ENCODE data around the gene ABLIM2.

DNA sequence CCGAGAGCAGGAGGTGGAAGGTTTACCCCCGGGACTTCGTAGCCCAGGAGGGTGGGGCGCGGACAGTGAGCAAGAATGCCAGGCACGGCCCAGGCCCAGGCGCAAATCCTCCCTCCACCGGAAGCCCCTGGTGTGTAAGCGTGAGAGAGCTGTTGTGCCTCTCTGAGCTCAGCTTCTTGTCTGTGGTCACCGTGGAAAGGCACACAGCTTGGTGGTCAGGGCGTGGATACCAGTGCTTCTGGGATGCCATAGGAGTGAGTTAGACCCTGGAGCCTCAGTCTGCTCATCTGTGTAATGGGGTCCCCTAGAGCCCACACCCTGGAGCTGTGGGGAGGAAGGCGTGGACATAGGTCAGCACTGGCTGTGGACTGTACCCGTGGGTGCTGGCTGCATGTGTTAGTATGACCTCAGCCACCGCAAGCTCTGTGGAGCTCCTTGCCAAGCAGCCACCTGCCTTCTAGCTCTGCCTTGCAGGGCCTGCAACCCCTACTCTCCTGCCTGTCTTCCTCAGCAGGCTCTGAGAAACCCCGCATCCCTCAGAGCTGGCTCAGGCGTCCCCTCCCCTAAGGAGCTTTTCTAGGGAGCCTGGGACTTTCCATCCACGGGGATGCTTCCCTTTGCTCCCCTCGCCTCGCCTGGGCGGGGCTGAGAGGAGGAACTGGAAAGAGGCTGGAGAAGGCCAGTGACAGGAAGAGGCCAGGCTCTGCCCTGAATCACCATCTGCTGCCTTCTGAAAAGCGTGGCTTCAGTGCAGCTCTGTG is 190.9 kb downstream of the ABLIM2 start:
- no peak for TF ChIP-seq POLR2A (IDR thresholded peaks at IDR 0.05)
- TF ChIP-seq, protein P1, sequence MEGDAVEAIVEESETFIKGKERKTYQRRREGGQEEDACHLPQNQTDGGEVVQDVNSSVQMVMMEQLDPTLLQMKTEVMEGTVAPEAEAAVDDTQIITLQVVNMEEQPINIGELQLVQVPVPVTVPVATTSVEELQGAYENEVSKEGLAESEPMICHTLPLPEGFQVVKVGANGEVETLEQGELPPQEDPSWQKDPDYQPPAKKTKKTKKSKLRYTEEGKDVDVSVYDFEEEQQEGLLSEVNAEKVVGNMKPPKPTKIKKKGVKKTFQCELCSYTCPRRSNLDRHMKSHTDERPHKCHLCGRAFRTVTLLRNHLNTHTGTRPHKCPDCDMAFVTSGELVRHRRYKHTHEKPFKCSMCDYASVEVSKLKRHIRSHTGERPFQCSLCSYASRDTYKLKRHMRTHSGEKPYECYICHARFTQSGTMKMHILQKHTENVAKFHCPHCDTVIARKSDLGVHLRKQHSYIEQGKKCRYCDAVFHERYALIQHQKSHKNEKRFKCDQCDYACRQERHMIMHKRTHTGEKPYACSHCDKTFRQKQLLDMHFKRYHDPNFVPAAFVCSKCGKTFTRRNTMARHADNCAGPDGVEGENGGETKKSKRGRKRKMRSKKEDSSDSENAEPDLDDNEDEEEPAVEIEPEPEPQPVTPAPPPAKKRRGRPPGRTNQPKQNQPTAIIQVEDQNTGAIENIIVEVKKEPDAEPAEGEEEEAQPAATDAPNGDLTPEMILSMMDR (IDR thresholded peaks at IDR 0.05), result no peak
